Adrenal gland (tissue), 12 donors: Measurements from ENCODE around the gene CHRD. TPM values are rescaled to one million over a fixed set of nuclear protein-coding genes. Genes with fewer than 3 reads are reported as not detected.

Experiments
- DNase-seq, 7 donors: peaks; one replicate each; pipeline ENCODE4 v3.0.0-alpha.2; 2019 to 2020
- H3K27ac ChIP-seq, 5 donors: fragments of 200-600 bp; sonication (generic) in 4 of 5; 1 replicate in 3 of 5; 2 replicates in 2 of 5; pipeline versions ENCODE4 v1.5.1 to v1.8.0; 2016 to 2020; ENCODE audit warnings: mild to moderate bottlenecking in 1 of 5
- H3K27me3 ChIP-seq: fragments of 200-600 bp; 2 replicates; pipeline ENCODE4 v1.8.0; 2021
- H3K36me3 ChIP-seq, 2 donors: fragments of 200-600 bp; replicated peaks in 1 of 2; 1 replicate in 1 of 2; 2 replicates in 1 of 2; pipeline versions ENCODE4 v1.5.1 to v1.8.0; 2018 to 2022
- H3K4me1 ChIP-seq, 2 donors: fragments of 200-600 bp; replicated peaks in 1 of 2; 1 replicate in 1 of 2; 2 replicates in 1 of 2; pipeline versions ENCODE4 v1.5.1 to v1.8.0; 2018 to 2021
- H3K4me3 ChIP-seq, 4 donors: fragments of 200-600 bp; sonication (generic) in 3 of 4; one replicate each; pipeline ENCODE4 v1.5.1; 2016 to 2018
- H3K9me3 ChIP-seq, 3 donors: fragments of 200-600 bp; sonication (generic) in 1 of 3; replicated peaks in 1 of 3; 1 replicate in 2 of 3; 2 replicates in 1 of 3; pipeline versions ENCODE4 v1.5.1 to v1.8.0; 2016 to 2021
- CTCF ChIP-seq, 6 experiments: fragments of 450-650 bp in 4 of 6; fragments of 200-600 bp in 2 of 6; sonication (generic) in 1 of 6; IDR thresholded peaks; 1 replicate in 5 of 6; 2 replicates in 1 of 6; pipeline versions ENCODE4 v1.5.1 to v1.8.0; 2016 to 2021; ENCODE audit warnings: antibody characterized with exemption in 6 of 6, mild to moderate bottlenecking in 2 of 6, moderate library complexity in 1 of 6
- POLR2A ChIP-seq, 2 donors: fragments of 450-650 bp; IDR thresholded peaks; one replicate each; pipeline ENCODE4 v1.6.1; 2017; ENCODE audit warnings: antibody characterized with exemption in 2 of 2, mild to moderate bottlenecking in 2 of 2, moderate library complexity in 1 of 2
- WGBS, 4 donors: extraction: QIAGEN DNeasy Blood & Tissue Kit in 2 of 4; methylation state at CpG; one replicate each; pipeline versions ENCODE4 v1.1.5 to v1.1.7; 2013 to 2017; 5-methylcytosine and 5-hydroxymethylcytosine counted together
- intact Hi-C, 2 donors: fragments of 100-400 bp; cut with DNase I; formaldehyde crosslinking; loops; one replicate each; pipeline versions ENCODE4 v1.14.1 to v1.15.0; 2022 to 2023
- polyA plus RNA-seq, 3 donors: library from polyadenylated mRNA; stranded (reverse); fragments of 200-250 nt in 2 of 3; fragments of 350-450 nt in 1 of 3; fragmentation: Illumina TruSeq in 1 of 3; extraction: RNeasy Lipid Tissue Mini Kit (QIAGEN cat#74804) in 1 of 3; gene quantifications; one replicate each; pipeline ENCODE4 v1.2.3, GENCODE V29; 2013 to 2014
- total RNA-seq, 9 donors: library from RNA; depleted of rRNA in 4 of 9; stranded (reverse); fragments of >200 nt in 4 of 9; fragments of 120-200 nt in 1 of 9; fragmentation: NEBNext Ultra II Directional in 1 of 9; extraction: Animal tissue kit (Norgen Biotek cat#: 25700) in 1 of 9; gene quantifications; one replicate each; pipeline versions ENCODE4 v1.1.0 to v1.2.4, GENCODE V29; 2013 to 2023
- donor health status: healthy with polysubstance abuse.
- donor health status: Bipolar disorder and iron deficiency.
- donor health status: DM: yes; HTN: yes; CAD: no.
- donor health status: DM: no; HTN: no; CAD: no.
- donor health status: DM: no; HTN: no; CAD: no.
- donor health status: DM: yes; HTN: yes; CAD: no.

Gene CHRD
- total and polyA plus RNA-seq, 12 donors: 1.1 to 101 (median 23.7) TPM

DNA sequence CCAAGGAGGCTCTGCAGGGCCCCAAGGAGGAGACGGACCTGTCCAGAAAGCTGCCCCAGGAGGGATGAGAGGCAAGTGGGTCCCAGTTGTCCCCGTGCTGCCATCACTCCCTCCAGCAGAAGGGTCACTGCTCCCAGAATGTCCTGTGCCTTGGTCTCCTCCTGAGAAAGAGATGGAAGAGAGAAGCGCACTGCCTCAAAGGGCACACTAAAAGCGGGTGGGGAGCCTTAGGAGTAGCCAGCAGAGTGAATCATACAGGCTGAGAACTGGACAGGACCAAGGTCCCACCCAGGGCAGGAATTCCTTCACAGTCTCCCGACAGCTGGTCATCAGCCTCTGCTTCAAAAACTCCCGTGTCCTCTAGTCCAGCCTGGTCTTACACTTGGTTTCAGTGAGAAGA is 6.4 kb upstream of the CHRD start:
- Histone ChIP-seq H3K27ac (peak overlapping the region in 1 of 5 donors; percentile 18), H3K36me3 (peaks cover 0 to 8% of the 10 kb centered on the region in 2 donors), H3K4me3 (no peak overlapping the region), H3K9me3 (no peaks in the 10 kb centered on the region), H3K4me1 (peaks cover 10 to 47% of the 10 kb centered on the region in 2 donors), H3K27me3 (no peaks in the 10 kb centered on the region)
- intact Hi-C loops: loop anchor here (5.0 kb wide), 2 partner anchors 139 to 169 kb away; no protein-coding TSS in a partner anchor
- 31 to 55% (median 48%) methylated on average over 5 to 6 of the region's 6 CpGs for WGBS, 4 donors
- DNase-seq: peak in 6 of 7 donors; percentile 56 to 79 (median 62)
- TF ChIP-seq POLR2A (IDR thresholded peaks at IDR 0.05) (no peak), CTCF (IDR thresholded peaks at IDR 0.05) (no peak)

- H3K36me3 ChIP-seq: no peaks in the 10 kb centered on the region
- TF ChIP-seq POLR2A (IDR thresholded peaks at IDR 0.05) (no peak), CTCF (IDR thresholded peaks at IDR 0.05) (no peak)
- 80 to 90% (median 85%) methylated on average over 12 of the region's 12 CpGs for WGBS, 4 donors
- H3K9me3 ChIP-seq: no peaks in the 10 kb centered on the region
- peaks cover 2% of the 10 kb centered on the region for H3K27me3 ChIP-seq
- no peak overlapping the region for H3K4me3 ChIP-seq
- H3K27ac ChIP-seq: no peak overlapping the region
- intact Hi-C loops: loop anchor here in 1 of 2 donors (5.0 kb wide), 1 partner anchor 166 kb away; no protein-coding TSS in a partner anchor
- peaks cover 5 to 41% of the 10 kb centered on the region in 2 donors for H3K4me1 ChIP-seq
- peak in 1 of 7 donors; percentile 16 for DNase-seq
Observed at GRCh38 chr3:184375747-184376461, 4.0 kb upstream of the CHRD start.

GRCh38 chr3:184377374-184377773 is 2.5 kb upstream of the CHRD start:
- peaks cover 8 to 36% of the 10 kb centered on the region in 2 donors for H3K4me1 ChIP-seq
- no peak for TF ChIP-seq POLR2A (IDR thresholded peaks at IDR 0.05)
- TF ChIP-seq CTCF (IDR thresholded peaks at IDR 0.05): no peak
- WGBS, 4 donors: 78 to 90% (median 81%) methylated on average over 5 of the region's 5 CpGs
- H3K9me3 ChIP-seq: no peaks in the 10 kb centered on the region
- intact Hi-C loops: loop anchor here in 1 of 2 donors (5.0 kb wide), 1 partner anchor 165 kb away; no protein-coding TSS in a partner anchor
- no peaks in the 10 kb centered on the region for H3K36me3 ChIP-seq
- DNase-seq: no peak
- peaks cover 8% of the 10 kb centered on the region for H3K27me3 ChIP-seq
- no peak overlapping the region for H3K4me3 ChIP-seq
- H3K27ac ChIP-seq: peak overlapping the region in 2 of 5 donors; percentile 44 to 88

DNA sequence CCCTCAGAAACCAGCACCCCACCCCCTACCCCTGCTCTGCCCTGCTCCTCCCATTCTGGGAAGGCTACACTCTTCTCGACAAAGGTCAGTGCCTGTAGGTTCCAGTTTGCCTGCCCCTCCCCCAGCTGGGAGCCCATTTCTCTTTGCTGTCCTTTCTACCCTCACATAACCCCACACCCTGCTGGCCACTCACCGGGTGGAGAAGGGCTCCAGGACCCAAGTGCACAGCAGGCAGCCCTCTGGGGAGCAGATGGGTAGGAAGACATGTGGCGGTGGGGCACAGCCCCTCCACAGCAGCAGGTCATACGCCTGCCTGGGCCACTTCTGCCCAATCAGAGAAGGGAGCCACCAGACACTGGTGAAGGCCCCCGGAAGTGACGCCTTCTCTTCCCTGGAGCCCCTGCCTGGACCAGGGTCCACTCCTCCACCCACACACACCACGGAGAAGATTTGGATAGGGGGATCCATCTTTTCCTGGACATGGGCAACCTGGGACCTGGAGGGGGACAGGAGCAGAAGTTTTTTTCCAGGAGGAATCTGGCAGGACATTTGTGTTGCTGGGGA is 1.9 kb upstream of the CHRD start, which contains the start of gene THPO:
Gene THPO (minus strand): TSS at position 326 of the 564 bp plus-strand sequence. CDS start 1,948 bp downstream, outside the sequence.
- intact Hi-C loops: loop anchor here in 1 of 2 donors (5.0 kb wide), 1 partner anchor 164 kb away; no protein-coding TSS in a partner anchor
- WGBS, 4 donors: 60 to 70% (median 68%) methylated on average over 4 to 7 of the region's 7 CpGs
- TF ChIP-seq POLR2A (IDR thresholded peaks at IDR 0.05) (no peak), CTCF (IDR thresholded peaks at IDR 0.05) (no peak)
- Histone ChIP-seq H3K27me3 (peaks cover 8% of the 10 kb centered on the region), H3K36me3 (no peaks in the 10 kb centered on the region), H3K4me1 (peaks cover 8 to 36% of the 10 kb centered on the region in 2 donors), H3K9me3 (no peaks in the 10 kb centered on the region), H3K4me3 (no peak within 1 kb of the TSS), H3K27ac (peak within 1 kb of the TSS in 2 of 5 donors; percentile 66 to 88)
- peak in 6 of 7 donors; percentile 76 to 96 (median 86) for DNase-seq
